A549 treated with RU486 at 1 μM for 4 hours (cell line): Measurements from ENCODE around the gene DMRTC1. TPM values are rescaled to one million over a fixed set of nuclear protein-coding genes. Genes with fewer than 3 reads are reported as not detected.

ENCODE experiments used
- total RNA-seq: library from RNA; stranded (reverse); fragments of 200-300 nt; extraction: Qiagen RNA extraction; gene quantifications from 5 replicates; pipeline ENCODE4 v1.2.3, GENCODE V29; 2022; ENCODE audit warnings: low read depth

Gene DMRTC1
- not detected in 5 replicates for total RNA-seq

GRCh38 chrX:72943819-72944169, at the start of gene DMRTC1:
DMRTC1 (minus strand) TSS chrX:72943837; CDS start chrX:72875694, 68,143 bp downstream.

GRCh38 chrX:72937906-72938305, 5.7 kb downstream of the DMRTC1 start, which contains the start of gene FAM236A:
FAM236A (plus strand) TSS chrX:72938206; CDS start chrX:72938263, 57 bp downstream.

GRCh38 chrX:72912315-72912714, 31.3 kb downstream of the DMRTC1 start, which contains the start of gene FAM236C:
FAM236C (plus strand) TSS chrX:72912615; CDS start chrX:72912715, 100 bp downstream.

Other genes starting within 250 kb of the DMRTC1 start
- gene PHKA1, start 229.5 kb downstream of the DMRTC1 start, total RNA-seq, result 18.9 to 20.9 TPM (median 20.4 TPM) in 5 replicates
- 0.09 TPM in 1 of 5 replicates, not detected in the others for gene DMRTC1B, start 166.9 kb downstream of the DMRTC1 start, total RNA-seq
- gene FAM236B, start 161.2 kb downstream of the DMRTC1 start, total RNA-seq, result not detected in 5 replicates
- gene FAM236D, start 135.6 kb downstream of the DMRTC1 start, total RNA-seq, result not detected in 5 replicates
- gene FAM236C, start 31.2 kb downstream of the DMRTC1 start, total RNA-seq, result not detected in 5 replicates
- gene FAM236A, start 5.6 kb downstream of the DMRTC1 start, total RNA-seq, result not detected in 5 replicates
- gene PABPC1L2B, start 59.1 kb upstream of the DMRTC1 start, total RNA-seq, result not detected in 5 replicates
- not detected in 5 replicates for gene PABPC1L2A, start 135.7 kb upstream of the DMRTC1 start, total RNA-seq